ENCODE results near the gene TBX19. TPM values are rescaled to one million over a fixed set of nuclear protein-coding genes. Genes with fewer than 3 reads are reported as not detected.

TBX19 gene
- total RNA-seq, 2 experiments from 2014 or later = 0.22 to 0.74 TPM

DNA sequence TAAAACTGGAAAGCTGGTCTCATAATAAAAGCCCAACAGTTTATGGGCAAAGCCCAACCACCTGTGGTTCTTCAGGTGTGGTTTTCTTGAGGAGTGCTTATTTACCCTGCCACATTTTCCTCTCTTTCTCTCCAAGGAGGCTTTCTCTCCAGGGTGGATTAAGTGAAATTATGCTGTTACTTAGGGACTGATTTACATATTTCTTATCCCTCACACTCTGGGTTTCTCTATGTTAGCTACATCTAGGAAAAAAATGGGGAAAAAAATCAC is 4.8 kb downstream of the TBX19 start:
- no TSS peak for BruUV-seq (replicated peaks)
- H3K4me3 ChIP-seq (ENCODE audit: low read depth, low read length, poor library complexity, severe bottlenecking) = no peak overlapping the region
- CTCF ChIA-PET (ENCODE audit: unreplicated experiment) = no interaction called here

DNA sequence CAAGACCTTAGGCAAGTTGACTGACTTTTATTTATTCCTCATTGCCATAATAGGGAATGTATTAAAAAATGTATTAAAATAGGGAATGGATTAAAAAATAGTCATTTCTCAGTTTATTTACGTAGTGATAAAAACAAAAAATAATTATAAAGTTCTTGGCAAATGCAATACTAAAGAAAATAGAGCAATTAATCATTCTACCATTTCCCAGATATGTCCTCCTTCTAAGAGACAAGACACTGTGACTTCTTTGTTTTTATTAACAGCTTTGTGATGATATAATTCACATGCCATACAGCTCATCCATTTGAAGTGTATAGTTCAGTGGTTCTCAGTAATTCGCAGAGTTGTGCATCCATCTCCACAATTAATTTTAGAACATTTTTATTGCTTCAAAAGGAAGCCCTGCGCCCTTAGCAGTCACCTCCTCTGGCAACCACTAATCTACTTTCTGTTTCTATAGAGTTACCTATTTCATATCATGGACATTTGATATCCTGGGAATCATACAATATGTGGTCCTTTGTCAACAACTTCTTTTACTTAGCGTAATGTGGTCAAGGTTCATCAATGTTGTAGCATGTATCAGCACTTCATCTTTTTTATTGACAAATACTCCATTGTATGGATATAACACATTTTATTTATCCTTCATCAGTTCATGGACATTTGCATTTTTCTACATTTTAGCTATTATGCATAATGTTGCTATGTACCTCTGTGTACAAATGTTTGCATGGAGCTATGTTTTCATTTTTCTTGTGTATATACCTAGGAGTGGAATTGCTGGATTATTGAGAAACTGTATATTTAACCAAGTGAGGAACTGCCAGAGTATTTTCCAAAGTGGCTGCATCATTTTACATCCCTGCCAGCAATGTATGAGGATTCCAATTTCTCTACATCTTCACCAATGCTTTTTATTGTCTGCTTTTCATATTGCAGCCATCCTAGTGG is 5.6 kb downstream of the TBX19 start:
- intact Hi-C loops (cut with micrococcal nuclease; ENCODE audit: unreplicated experiment) = no loop called here
- H3K4me1 ChIP-seq (ENCODE audit: insufficient read depth, low read length, poor library complexity, severe bottlenecking) = no peaks in the 10 kb centered on the region
- H3K4me3 ChIP-seq (ENCODE audit: low read depth, low read length, poor library complexity, severe bottlenecking) = no peak overlapping the region
- POLR2A ChIA-PET = no interaction called here
- H3K9me3 ChIP-seq (ENCODE audit: low read length) = no peaks in the 10 kb centered on the region
- CTCF ChIA-PET (ENCODE audit: unreplicated experiment) = no interaction called here
- H3K9me2 ChIP-seq (ENCODE audit: insufficient read depth, low read length) = no peaks in the 10 kb centered on the region
- H3K36me3 ChIP-seq (ENCODE audit: insufficient read depth, low read length) = no peaks in the 10 kb centered on the region
- no TSS peak for BruUV-seq (replicated peaks)
- H4K20me1 ChIP-seq (ENCODE audit: insufficient read depth, low read length) = no peaks in the 10 kb centered on the region
- H3K27ac ChIP-seq (ENCODE audit: low read depth, low read length, poor library complexity, severe bottlenecking) = no peak overlapping the region
- TF ChIP-seq, protein P1, sequence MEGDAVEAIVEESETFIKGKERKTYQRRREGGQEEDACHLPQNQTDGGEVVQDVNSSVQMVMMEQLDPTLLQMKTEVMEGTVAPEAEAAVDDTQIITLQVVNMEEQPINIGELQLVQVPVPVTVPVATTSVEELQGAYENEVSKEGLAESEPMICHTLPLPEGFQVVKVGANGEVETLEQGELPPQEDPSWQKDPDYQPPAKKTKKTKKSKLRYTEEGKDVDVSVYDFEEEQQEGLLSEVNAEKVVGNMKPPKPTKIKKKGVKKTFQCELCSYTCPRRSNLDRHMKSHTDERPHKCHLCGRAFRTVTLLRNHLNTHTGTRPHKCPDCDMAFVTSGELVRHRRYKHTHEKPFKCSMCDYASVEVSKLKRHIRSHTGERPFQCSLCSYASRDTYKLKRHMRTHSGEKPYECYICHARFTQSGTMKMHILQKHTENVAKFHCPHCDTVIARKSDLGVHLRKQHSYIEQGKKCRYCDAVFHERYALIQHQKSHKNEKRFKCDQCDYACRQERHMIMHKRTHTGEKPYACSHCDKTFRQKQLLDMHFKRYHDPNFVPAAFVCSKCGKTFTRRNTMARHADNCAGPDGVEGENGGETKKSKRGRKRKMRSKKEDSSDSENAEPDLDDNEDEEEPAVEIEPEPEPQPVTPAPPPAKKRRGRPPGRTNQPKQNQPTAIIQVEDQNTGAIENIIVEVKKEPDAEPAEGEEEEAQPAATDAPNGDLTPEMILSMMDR (conservative IDR thresholded peaks at IDR 0.05; ENCODE audit: low read length) = no peak
- no peak for TF ChIP-seq EZH2phosphoT487 (IDR thresholded peaks at IDR 0.05; ENCODE audit: borderline replicate concordance, low read depth, low read length)
- no peak overlapping the region for H2AFZ ChIP-seq (ENCODE audit: low read length)
- no peaks in the 10 kb centered on the region for H3K79me2 ChIP-seq (ENCODE audit: insufficient read depth, low read depth, low read length)
- no peak for DNase-seq (ENCODE audit: low spot score)
- no peak overlapping the region for H3K4me2 ChIP-seq (ENCODE audit: low read length)

More for the DNA sequence above, 4.8 kb downstream of the TBX19 start:
- Histone ChIP-seq H3K4me1 (ENCODE audit: insufficient read depth, low read length, poor library complexity, severe bottlenecking) (no peaks in the 10 kb centered on the region), H3K36me3 (ENCODE audit: insufficient read depth, low read length) (no peaks in the 10 kb centered on the region), H4K20me1 (ENCODE audit: insufficient read depth, low read length) (no peaks in the 10 kb centered on the region), H3K27ac (ENCODE audit: low read depth, low read length, poor library complexity, severe bottlenecking) (no peak overlapping the region), H3K9me2 (ENCODE audit: insufficient read depth, low read length) (no peaks in the 10 kb centered on the region), H3K9me3 (ENCODE audit: low read length) (no peaks in the 10 kb centered on the region), H3K4me2 (ENCODE audit: low read length) (no peak overlapping the region), H3K79me2 (ENCODE audit: insufficient read depth, low read depth, low read length) (no peaks in the 10 kb centered on the region), H2AFZ (ENCODE audit: low read length) (no peak overlapping the region)
- no peak for TF ChIP-seq EZH2phosphoT487 (IDR thresholded peaks at IDR 0.05; ENCODE audit: borderline replicate concordance, low read depth, low read length)
- TF ChIP-seq, protein P1 (conservative IDR thresholded peaks at IDR 0.05; ENCODE audit: low read length) = no peak
- POLR2A ChIA-PET = interaction anchor here (0.9 kb wide), 1 partner anchor 9 kb away, joined by 3 read pairs; no protein-coding TSS in a partner anchor
- intact Hi-C loops (cut with micrococcal nuclease; ENCODE audit: unreplicated experiment) = no loop called here
- no peak for DNase-seq (ENCODE audit: low spot score)

DNA sequence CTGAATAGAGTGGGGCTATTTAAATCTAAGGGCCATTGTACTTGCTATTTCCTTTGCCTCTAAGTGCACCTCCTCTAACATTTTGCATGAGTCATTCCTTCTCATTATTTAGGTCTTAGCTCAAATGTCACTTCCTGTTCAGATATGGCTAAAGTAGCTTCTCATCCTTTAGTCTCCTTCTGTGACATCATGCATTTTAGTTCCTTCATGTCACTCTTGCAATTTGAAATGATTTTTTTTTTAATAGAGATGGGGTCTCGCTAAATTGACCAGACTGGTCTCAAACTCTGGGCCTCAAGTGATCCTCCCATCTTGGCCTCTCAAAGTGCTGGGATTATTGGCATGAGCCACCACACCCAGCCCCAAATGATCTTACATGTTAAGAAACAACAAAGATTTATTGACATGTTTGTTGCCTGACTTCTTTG is 6.6 kb downstream of the TBX19 start:
- Histone ChIP-seq H3K4me3 (ENCODE audit: low read depth, low read length, poor library complexity, severe bottlenecking) (no peak overlapping the region), H3K36me3 (ENCODE audit: insufficient read depth, low read length) (no peaks in the 10 kb centered on the region), H3K79me2 (ENCODE audit: insufficient read depth, low read depth, low read length) (no peaks in the 10 kb centered on the region), H3K4me1 (ENCODE audit: insufficient read depth, low read length, poor library complexity, severe bottlenecking) (no peaks in the 10 kb centered on the region), H4K20me1 (ENCODE audit: insufficient read depth, low read length) (no peaks in the 10 kb centered on the region), H3K27ac (ENCODE audit: low read depth, low read length, poor library complexity, severe bottlenecking) (no peak overlapping the region), H3K9me3 (ENCODE audit: low read length) (no peaks in the 10 kb centered on the region), H3K4me2 (ENCODE audit: low read length) (no peak overlapping the region), H2AFZ (ENCODE audit: low read length) (no peak overlapping the region), H3K9me2 (ENCODE audit: insufficient read depth, low read length) (no peaks in the 10 kb centered on the region)
- BruUV-seq (replicated peaks) = no TSS peak
- no peak for DNase-seq (ENCODE audit: low spot score)
- POLR2A ChIA-PET = interaction anchor here (0.7 kb wide), 1 partner anchor 54 kb away, joined by 4 read pairs; no protein-coding TSS in a partner anchor
- TF ChIP-seq, protein P1 (conservative IDR thresholded peaks at IDR 0.05; ENCODE audit: low read length) = no peak
- TF ChIP-seq EZH2phosphoT487 (IDR thresholded peaks at IDR 0.05; ENCODE audit: borderline replicate concordance, low read depth, low read length) = no peak
- intact Hi-C loops (cut with micrococcal nuclease; ENCODE audit: unreplicated experiment) = no loop called here
- CTCF ChIA-PET (ENCODE audit: unreplicated experiment) = no interaction called here
